Stimulated activated CD4-positive, alpha-beta T cell treated with anti-CD3 and anti-CD28 coated beads, Interleukin-15, amount 100 ng/mL, for 48 hours (primary cell): ENCODE results near the gene ARL4C.

ENCODE experiments used
- DNase-seq, 2 donors: peaks; one replicate each; pipeline ENCODE4 v3.0.0-alpha.2; 2020; ENCODE audit warnings: low read depth in 2 of 2

ARL4C gene

GRCh38 chr2:234496835-234497593, at the start of gene ARL4C:
ARL4C (minus strand) TSS chr2:234497081; CDS start chr2:234496586, 495 bp downstream.
- peak in 1 of 2 donors; percentile 41 for DNase-seq

DNA sequence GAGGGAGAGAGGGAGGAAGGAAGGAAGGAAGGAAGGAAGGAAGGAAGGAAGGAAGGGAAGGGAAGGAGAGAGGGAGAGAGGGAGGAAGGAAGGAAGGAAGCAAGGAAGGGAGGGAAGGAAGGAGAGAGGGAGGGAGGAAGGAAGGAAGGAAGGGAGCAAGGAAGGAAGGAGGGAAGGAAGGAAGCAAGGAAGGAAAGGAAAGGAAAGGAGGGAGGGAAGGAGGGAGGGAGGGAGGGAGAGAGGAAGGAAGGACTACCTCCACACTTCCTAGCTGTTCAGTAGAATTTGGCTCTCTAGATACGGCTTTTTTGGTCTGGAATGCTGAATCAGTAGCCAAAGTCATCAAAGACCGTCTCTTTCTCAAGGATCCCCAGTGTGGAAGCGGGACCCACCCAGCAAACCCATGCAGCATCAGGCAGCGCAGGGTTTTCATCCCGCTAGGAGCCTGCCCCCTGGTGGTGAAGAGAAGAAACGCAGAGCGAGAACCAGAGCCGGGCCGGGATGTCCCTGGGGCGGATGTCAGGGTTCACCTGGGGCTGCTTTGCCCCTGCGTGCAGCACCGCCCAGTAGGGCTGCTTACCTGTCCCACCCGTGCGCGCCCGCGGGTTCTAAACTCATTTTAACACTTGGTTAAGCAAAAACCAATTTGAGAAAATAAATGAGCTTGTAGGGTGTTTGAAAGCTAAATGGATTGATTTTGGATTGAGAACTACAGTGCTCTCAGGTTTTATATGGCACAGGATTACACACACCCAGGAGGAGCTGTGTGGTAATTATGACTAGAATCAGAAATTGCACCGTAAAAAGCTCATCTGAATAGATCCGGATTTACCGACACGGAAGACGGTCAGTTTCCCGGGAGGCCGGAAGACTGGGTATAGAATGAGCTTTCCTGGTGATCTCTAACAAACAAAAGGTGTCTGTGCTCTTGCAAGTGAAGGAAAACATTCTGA, 48.1 kb upstream of the ARL4C start:
- DNase-seq: peak; percentile 60 to 72

DNA sequence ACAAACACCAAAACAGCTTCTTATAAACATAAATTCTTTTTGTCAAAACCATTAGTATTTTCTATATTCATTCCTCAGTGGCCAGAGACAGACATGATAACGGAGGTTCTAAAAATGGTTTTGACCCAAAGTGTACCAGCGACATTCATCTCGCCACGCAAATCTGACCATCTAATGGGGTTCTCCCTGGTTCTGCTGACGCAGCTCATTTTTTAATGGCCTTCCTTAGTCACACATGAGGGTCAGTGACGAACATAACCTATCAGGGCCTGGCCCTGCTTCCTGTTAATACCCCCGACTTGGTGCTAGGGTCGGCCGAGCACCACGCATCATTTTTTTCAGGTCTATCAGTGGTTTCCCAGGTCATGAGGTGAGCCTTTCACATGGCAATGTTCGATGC, 45.9 kb upstream of the ARL4C start:
- DNase-seq: no peak

DNA sequence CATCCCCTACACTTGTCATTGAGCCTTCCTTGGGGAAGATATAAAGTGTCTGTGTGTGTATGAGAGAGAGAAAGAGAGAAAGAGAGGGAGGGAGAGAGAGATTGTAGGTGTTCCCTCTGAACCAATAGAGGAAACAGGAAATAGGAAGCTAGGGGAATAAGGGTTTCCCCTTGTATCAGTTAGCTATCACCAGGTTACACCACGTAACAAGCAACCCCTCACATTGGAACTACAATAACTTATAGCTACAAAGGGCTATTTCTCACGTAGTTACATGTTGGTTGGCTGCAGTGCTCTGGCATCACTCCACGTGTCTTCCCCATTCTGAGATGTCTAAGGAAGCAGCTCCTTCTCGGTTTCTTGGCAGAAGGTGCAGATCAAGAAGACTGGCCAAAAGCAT, 41.0 kb upstream of the ARL4C start:
- no peak for DNase-seq

GRCh38 chr2:234536178-234536965, 39.5 kb upstream of the ARL4C start:
- DNase-seq: no peak

- no peak for DNase-seq
Measured at GRCh38 chr2:234535464-234535863, 38.6 kb upstream of the ARL4C start.

DNA sequence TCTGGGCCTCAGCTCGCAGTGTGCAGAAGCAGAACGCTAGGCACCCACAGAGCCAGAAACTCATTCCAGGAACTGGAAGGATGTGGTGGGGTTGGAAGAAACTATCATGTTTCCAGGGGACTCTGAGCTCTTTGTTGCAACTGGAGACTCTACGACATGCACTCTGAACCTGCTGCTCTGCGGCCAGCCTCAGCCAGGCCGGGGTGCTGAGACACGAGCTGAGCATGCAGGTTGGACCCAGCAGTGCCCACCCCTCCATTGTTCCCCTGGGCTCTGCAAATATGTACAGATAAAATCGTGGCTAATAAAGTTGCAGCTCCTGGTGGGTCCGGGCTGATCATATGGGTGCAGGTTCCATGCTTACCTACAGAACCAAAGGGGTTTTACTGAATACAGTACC, 37.6 kb upstream of the ARL4C start:
- no peak for DNase-seq

DNA sequence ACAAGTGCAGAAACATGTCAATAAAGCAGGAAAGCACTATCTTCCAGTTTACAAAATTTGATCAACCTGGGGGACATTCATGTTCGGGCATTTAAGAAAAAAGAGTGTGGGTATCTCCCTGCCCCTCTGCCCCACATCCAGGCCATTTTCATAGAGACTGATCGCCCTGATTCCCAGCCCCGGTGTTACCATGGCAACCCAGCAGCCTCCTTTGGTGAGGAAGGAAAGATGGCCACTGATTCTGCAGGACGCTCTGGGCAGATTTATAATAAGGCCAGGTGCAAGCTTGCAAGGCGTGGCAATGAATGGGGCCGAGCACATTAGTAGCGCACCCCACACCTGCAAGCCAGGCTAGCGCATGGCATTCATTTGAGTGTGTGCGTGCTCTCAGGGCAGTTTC, 36.7 kb upstream of the ARL4C start:
- no peak for DNase-seq

DNA sequence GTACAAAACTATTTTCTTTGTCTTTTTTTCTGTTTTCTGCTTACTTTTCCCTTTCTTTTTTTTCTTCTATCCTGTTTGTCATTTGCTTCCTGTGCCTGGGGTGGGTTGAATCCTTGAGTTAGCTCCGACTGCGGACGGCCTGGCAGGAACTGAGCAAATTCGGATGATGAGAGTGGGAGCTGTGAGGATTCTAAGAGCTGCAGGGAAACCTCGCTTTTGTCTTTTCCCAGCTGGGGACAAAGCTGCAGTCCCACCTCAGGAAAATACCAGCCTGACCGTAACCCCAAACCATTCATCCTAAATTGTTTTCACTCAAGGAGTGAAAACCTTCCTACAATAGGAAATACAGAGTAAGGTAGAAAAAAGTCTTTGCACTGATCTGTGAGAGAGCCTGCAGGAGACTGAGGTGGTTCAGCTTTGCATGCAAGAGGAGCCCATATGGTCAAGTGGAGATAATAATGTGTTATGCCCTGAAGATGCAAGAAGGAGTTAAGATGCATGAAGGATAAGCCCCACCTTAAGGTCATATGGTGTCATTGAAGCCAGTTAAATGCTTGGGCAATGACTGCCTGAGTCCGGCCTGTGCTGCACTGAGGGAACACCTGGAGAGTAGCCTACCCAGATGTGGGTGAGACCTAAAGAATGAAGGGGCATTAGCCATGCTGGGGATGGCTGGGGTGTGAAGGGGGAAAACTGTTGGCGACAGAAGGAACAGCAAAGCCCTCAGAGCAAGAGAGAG, 31.7 kb upstream of the ARL4C start:
- no peak for DNase-seq

DNA sequence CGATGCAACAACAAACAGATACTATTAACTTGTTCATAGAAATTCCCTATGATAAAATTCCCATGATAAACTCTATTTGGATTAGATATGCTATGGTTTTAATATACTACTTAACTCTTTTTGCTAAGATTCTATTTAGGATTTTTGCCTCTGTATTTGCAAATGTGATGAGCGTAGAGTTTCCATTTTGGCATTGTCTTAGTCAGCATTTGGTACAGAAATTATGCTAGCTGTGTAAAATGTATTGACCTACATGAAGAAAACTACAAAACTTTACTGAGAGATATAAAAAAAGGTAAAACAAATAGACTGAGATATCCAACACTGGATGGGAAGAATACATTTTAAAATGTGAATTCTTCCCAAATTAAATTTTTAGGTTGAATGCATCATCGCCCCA, 29.8 kb upstream of the ARL4C start:
- DNase-seq: no peak

GRCh38 chr2:234521536-234521935, 24.7 kb upstream of the ARL4C start:
- no peak for DNase-seq

GRCh38 chr2:234518986-234519642, 22.2 kb upstream of the ARL4C start:
- DNase-seq: no peak

- DNase-seq: no peak
Measured at GRCh38 chr2:234517971-234518370, 21.1 kb upstream of the ARL4C start.

- no peak for DNase-seq
Measured at GRCh38 chr2:234514873-234515638, 18.2 kb upstream of the ARL4C start.

- no peak for DNase-seq
Measured at GRCh38 chr2:234514099-234514498, 17.2 kb upstream of the ARL4C start.

- DNase-seq: no peak
Measured at GRCh38 chr2:234512884-234513669, 16.2 kb upstream of the ARL4C start.

DNA sequence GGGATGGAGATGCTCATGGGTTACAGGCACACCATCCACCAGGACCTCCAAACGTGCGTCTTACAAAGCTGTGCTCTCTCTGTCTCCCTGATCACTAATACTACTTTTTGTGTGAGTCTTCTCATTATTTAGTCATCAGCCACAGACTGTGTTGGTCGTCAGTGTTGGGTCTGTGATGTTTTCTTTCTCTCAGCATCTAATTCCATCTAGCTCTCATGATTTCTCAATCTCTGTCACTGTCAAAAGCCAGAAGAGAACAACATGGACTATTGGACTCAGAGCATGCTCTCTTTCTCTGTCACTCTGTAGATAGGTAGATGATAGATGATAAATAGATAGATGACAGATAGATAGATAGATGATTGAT, 6.0 kb upstream of the ARL4C start:
- no peak for DNase-seq

DNA sequence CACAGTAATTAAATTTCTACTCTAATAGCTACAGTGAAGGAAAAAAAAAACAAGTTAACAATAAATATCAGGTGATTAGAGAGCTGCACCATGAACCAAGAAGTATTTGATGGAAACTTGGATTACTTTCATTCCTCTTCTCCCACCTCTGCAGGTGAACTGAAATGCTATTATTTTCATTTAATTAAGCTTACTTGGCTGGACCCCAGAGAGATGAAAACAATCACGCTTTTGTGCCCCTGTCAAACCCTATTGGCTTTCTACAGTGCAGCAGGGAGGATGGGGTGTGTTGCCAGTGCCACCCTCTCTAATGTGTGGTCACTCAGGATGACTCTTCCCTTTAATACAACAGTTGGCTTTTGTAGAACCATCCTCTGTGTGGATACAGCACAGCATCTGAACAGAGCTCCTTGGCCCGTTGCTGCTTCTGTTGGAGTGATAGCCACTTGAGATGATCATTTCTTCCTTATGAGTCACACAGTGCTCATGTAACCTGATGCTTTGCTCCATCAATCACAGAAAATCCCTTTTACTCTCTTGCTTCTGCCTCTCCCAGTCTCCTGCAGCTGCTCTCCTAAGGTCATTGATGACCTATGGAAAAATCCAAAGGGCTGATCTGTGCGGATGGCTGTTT, 5.5 kb upstream of the ARL4C start:
- no peak for DNase-seq
